Heart right ventricle (tissue), 16 donors: ENCODE data around the gene NPAS2. TPM values are rescaled to one million over a fixed set of nuclear protein-coding genes. Genes with fewer than 3 reads are reported as not detected.
A peak's percentile ranks its signal among the peaks of the same experiment; 100 is the strongest.

Experiments
- ATAC-seq, 8 donors: fragments of 200-7000 bp; cut with Tn5 transposase; one replicate each; pipeline ENCODE4 v1.9.1; 2020; ENCODE audit warnings: mild to moderate bottlenecking in 8 of 8, moderate library complexity in 8 of 8, moderate number of reproducible peaks in 1 of 8
- DNase-seq, 2 donors: peaks; one replicate each; pipeline ENCODE4 v3.0.0-alpha.2; 2020
- H3K27ac ChIP-seq, 10 donors: fragments of 200-600 bp; sonication (generic) in 2 of 10; one replicate each; pipeline versions ENCODE4 v1.5.0 to v1.8.0; 2020 to 2022; ENCODE audit warnings: mild to moderate bottlenecking in 3 of 10
- H3K27me3 ChIP-seq, 7 donors: fragments of 200-600 bp; one replicate each; pipeline ENCODE4 v1.8.0; 2021 to 2022; ENCODE audit warnings: mild to moderate bottlenecking in 2 of 7
- H3K36me3 ChIP-seq, 9 donors: fragments of 200-600 bp; sonication (generic) in 1 of 9; one replicate each; pipeline versions ENCODE4 v1.5.0 to v1.8.0; 2020 to 2022; ENCODE audit warnings: mild to moderate bottlenecking in 2 of 9
- H3K4me1 ChIP-seq, 9 donors: fragments of 200-600 bp; sonication (generic) in 1 of 9; one replicate each; pipeline versions ENCODE4 v1.5.0 to v1.8.0; 2020 to 2022; ENCODE audit warnings: mild to moderate bottlenecking in 4 of 9
- H3K4me3 ChIP-seq, 10 donors: fragments of 200-600 bp; sonication (generic) in 2 of 10; one replicate each; pipeline versions ENCODE4 v1.5.0 to v1.8.0; 2020 to 2022; ENCODE audit warnings: mild to moderate bottlenecking in 7 of 10, moderate library complexity in 2 of 10
- H3K9me3 ChIP-seq, 11 donors: fragments of 200-600 bp in 10 of 11; sonication (generic) in 2 of 11; one replicate each; pipeline versions ENCODE4 v1.5.0 to v1.8.0; 2013 to 2022; ENCODE audit warnings: mild to moderate bottlenecking in 2 of 11, control low read depth in 1 of 11, moderate library complexity in 1 of 11
- CTCF ChIP-seq, 9 donors: fragments of 200-600 bp; sonication (generic) in 2 of 9; IDR thresholded peaks; one replicate each; pipeline versions ENCODE4 v1.5.0 to v1.8.0; 2021 to 2022; ENCODE audit warnings: antibody characterized with exemption in 9 of 9, mild to moderate bottlenecking in 5 of 9, moderate library complexity in 1 of 9
- WGBS, 2 donors: extraction: QIAGEN DNeasy Blood & Tissue Kit; methylation state at CpG; one replicate each; pipeline ENCODE4 v1.1.7; 2013; ENCODE audit warnings: inconsistent platforms in 1 of 2; 5-methylcytosine and 5-hydroxymethylcytosine counted together
- intact Hi-C, 10 donors: fragments of 100-400 bp; cut with DNase I; formaldehyde crosslinking; loops; one replicate each; pipeline versions ENCODE4 v1.11.1 to v1.14.2; 2022
- polyA plus RNA-seq, 2 donors: library from polyadenylated mRNA; stranded (reverse); fragments of 200-250 nt; gene quantifications; one replicate each; pipeline ENCODE4 v1.2.3, GENCODE V29; 2013
- total RNA-seq, 10 donors: library from RNA; stranded (reverse); fragmentation: NEBNext Ultra II Directional in 3 of 10; extraction: Animal tissue kit (Norgen Biotek cat#: 25700) in 3 of 10; gene quantifications; one replicate each; pipeline versions ENCODE4 v1.2.1 to v1.2.4, GENCODE V29; 2021 to 2023
- donor health status: Arrhythmogenic right ventricular cardiomyopathy.
- donor health status: ischemic (EF 13 %, LVEDD 7.1; RV severe dilation, severe dysfunction).
- donor health status: healthy with polysubstance abuse.
- donor health status: DM: no; HTN: yes; CAD: no.
- donor health status: DM: no; HTN: no; CAD: no.
- donor health status: ischemic (EF 25% LVEDD 6.9; RV normal size, moderate dysfunction).
- donor health status: ischemic (EF 25% LVEDD 5.7; RV mildly dilated, moderate dysfunction).
- donor health status: healthy.
- donor health status: DM: yes; HTN: yes; CAD: no.
- donor health status: Ischemic cardiomyopathy.
- donor health status: ischemic (EF 35%, LVEDD 5.7; RV mildly dilated, moderate dysfunction).
- donor health status: nonischemic (EF 11% LVEDD 7.7; RV severe dilation, severe dysfunction).
- donor health status: DM: yes; HTN: yes; CAD: no.
- donor health status: PGD.
- donor health status: ischemic (EF 29% LVEDD 5.4; RV normal size, mild dysfunction).
- donor health status: nonischemic (EF 23%, LVEDD 6.1; RV moderate dilation, normal function).

Gene NPAS2
- total and polyA plus RNA-seq, 12 donors: 32.1 to 70.1 (median 41.2) TPM

DNA sequence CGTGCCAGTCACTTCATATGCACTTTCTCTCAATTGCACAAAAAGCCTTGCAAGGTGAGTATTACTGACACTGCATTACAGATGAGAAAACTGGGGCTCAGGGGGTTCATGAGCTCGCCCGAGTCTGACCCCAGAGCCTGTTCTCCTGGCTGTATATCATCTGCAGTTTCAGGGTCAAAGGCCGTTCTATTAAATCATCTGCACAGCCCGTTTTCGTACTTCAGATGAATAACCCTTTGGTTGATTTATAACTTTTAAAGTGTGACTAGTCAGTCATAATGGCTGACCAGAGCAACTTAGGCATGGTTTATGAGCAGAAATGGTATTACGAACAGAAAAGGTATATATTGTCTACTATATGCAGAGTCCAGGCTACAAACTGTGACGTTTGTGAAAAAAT is 35.3 kb upstream of the NPAS2 start:
- no peaks in the 10 kb centered on the region for H3K9me3 ChIP-seq
- no peak for DNase-seq
- H3K27ac ChIP-seq: no peak overlapping the region
- H3K4me3 ChIP-seq: no peak overlapping the region
- H3K27me3 ChIP-seq: no peaks in the 10 kb centered on the region
- ATAC-seq: no peak
- TF ChIP-seq CTCF (IDR thresholded peaks at IDR 0.05): no peak
- H3K4me1 ChIP-seq: peaks cover 0 to 37% (median 14%) of the 10 kb centered on the region in 9 donors
- WGBS, 2 donors: 91 to 92% methylated on average over 8 of the region's 8 CpGs
- intact Hi-C loops: loop anchor here in 1 of 10 donors (2.0 kb wide), 1 partner anchor 22 kb away; no protein-coding TSS in a partner anchor
- no peaks in the 10 kb centered on the region for H3K36me3 ChIP-seq

DNA sequence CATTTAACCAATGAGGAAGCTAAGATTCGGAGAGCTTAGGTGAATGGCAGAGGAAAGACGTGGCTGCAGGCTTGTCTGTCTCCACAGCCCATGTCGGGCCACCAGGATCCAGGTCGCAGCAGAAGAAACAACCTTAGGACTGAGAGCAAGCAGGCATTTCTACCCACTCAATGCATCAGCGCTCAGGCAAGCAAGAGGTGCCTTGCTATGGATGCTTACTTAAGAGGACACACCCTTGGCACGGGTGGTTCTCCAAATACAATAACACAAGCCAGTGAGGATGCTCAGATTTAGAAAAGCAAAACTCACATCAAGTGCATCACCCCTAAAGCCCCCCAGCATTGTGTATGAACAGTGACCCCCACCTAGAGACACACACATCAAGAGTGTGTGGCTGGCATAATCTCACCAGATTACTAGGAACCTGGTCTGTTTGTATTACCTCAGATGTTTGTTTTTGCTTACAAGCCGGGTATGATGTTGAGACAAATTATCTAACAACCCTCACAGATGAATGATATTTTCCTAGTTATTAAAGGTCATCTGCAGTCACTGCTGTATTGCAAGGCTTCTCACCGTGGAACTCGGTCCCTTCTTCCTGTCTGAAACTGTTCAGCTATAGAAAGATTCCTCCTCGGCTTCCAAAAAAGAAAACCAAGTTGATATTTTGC is 34.2 kb upstream of the NPAS2 start:
- DNase-seq: no peak
- ATAC-seq: peak in 3 of 8 donors; percentile 5 to 25 (median 10)
- Histone ChIP-seq H3K4me1 (peaks cover 0 to 29% (median 11%) of the 10 kb centered on the region in 9 donors), H3K27me3 (no peaks in the 10 kb centered on the region), H3K4me3 (peak overlapping the region in 1 of 10 donors; percentile 3), H3K27ac (peak overlapping the region in 7 of 10 donors; percentile 3 to 75 (median 60)), H3K9me3 (no peaks in the 10 kb centered on the region), H3K36me3 (no peaks in the 10 kb centered on the region)
- TF ChIP-seq CTCF (IDR thresholded peaks at IDR 0.05): no peak
- WGBS, 2 donors: 62 to 69% methylated on average over 10 of the region's 10 CpGs
- intact Hi-C loops: loop anchor here in 1 of 10 donors (2.0 kb wide), 1 partner anchor 21 kb away; no protein-coding TSS in a partner anchor

GRCh38 chr2:100786297-100786658 is 33.7 kb upstream of the NPAS2 start:
- Histone ChIP-seq H3K27ac (peak overlapping the region in 8 of 10 donors; percentile 3 to 75 (median 48)), H3K36me3 (no peaks in the 10 kb centered on the region), H3K4me3 (peak overlapping the region in 1 of 10 donors; percentile 3), H3K4me1 (peaks cover 0 to 24% (median 7%) of the 10 kb centered on the region in 9 donors), H3K27me3 (no peaks in the 10 kb centered on the region), H3K9me3 (no peaks in the 10 kb centered on the region)
- ATAC-seq (peak in 7 of 8 donors; percentile 29 to 84 (median 73)), DNase-seq (peak; percentile 30 to 32)
- TF ChIP-seq CTCF (IDR thresholded peaks at IDR 0.05): no peak
- WGBS, 2 donors: 48 to 64% methylated on average over 7 of the region's 7 CpGs
- intact Hi-C loops: no loop called here

DNA sequence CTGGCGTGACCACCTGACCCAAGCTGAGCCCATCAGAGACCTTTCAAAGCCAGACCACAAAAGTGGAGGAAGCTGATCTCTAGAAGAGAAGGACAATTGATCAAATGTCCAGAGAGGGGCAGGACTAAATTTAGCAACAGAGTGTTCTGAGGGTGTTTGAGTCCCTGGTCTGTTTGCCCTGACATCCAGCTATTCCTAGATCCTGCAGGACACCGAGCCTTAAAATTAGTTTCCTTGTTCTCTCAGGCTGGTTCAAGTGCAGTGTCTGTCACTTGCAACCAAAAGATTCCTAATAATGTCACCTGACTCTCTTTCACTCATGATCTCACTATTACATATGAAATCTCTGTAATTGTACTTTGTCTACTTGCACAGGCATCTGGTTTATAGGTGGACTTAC is 33.0 kb upstream of the NPAS2 start:
- no peak for DNase-seq
- Histone ChIP-seq H3K27me3 (no peaks in the 10 kb centered on the region), H3K4me3 (no peak overlapping the region), H3K36me3 (no peaks in the 10 kb centered on the region), H3K4me1 (peaks cover 0 to 18% (median 0%) of the 10 kb centered on the region in 9 donors), H3K27ac (peak overlapping the region in 7 of 10 donors; percentile 3 to 75 (median 60)), H3K9me3 (no peaks in the 10 kb centered on the region)
- intact Hi-C loops: no loop called here
- ATAC-seq: peak in 5 of 8 donors; percentile 27 to 56 (median 31)
- no peak for TF ChIP-seq CTCF (IDR thresholded peaks at IDR 0.05)
- WGBS, 2 donors: 72 to 86% methylated on average over 2 of the region's 2 CpGs
